Smooth muscle cell (in vitro differentiated cells): Measurements from ENCODE around the gene SPDEF. TPM values are rescaled to one million over a fixed set of nuclear protein-coding genes. Genes with fewer than 3 reads are reported as not detected.
A peak's percentile ranks its signal among the peaks of the same experiment; 100 is the strongest.

Source experiments
- DNase-seq: peaks from one replicate; lab custom pipeline; 2025; ENCODE audit not compliant: unreplicated experiment; lab: John Stamatoyannopoulos, UW
- H2AFZ ChIP-seq: fragments of 200-600 bp; sonication (generic); 2 replicates; pipeline ENCODE4 v1.6.0; 2016; ENCODE audit warnings: antibody characterized with exemption, low read depth, mild to moderate bottlenecking
- H3F3A ChIP-seq: fragments of 200-600 bp; sonication (generic); 2 replicates; pipeline ENCODE4 v1.6.0; 2017; ENCODE audit warnings: antibody characterized with exemption, low read depth
- H3K27ac ChIP-seq: fragments of 200-600 bp; sonication (generic); 2 replicates; pipeline ENCODE4 v1.5.1; 2016; ENCODE audit warnings: low read depth, mild to moderate bottlenecking
- H3K27me3 ChIP-seq: fragments of 200-600 bp; sonication (generic); 2 replicates; pipeline ENCODE4 v1.6.1; 2016; ENCODE audit warnings: low read depth, mild to moderate bottlenecking
- H3K36me3 ChIP-seq: fragments of 200-600 bp; sonication (generic); 2 replicates; pipeline ENCODE4 v1.5.1; 2016; ENCODE audit warnings: low read depth
- H3K4me1 ChIP-seq: fragments of 200-600 bp; sonication (generic); 2 replicates; pipeline ENCODE4 v1.5.1; 2016; ENCODE audit warnings: low read depth
- H3K4me2 ChIP-seq: fragments of 200-600 bp; sonication (generic); 2 replicates; pipeline ENCODE4 v1.6.0; 2016; ENCODE audit warnings: mild to moderate bottlenecking
- H3K4me3 ChIP-seq: fragments of 200-600 bp; sonication (generic); 2 replicates; pipeline ENCODE4 v1.5.1; 2016; ENCODE audit warnings: mild to moderate bottlenecking
- H3K79me2 ChIP-seq: fragments of 200-600 bp; sonication (generic); 2 replicates; pipeline ENCODE4 v1.6.0; 2016; ENCODE audit warnings: low read depth, mild to moderate bottlenecking
- H3K9ac ChIP-seq: fragments of 200-600 bp; sonication (generic); 2 replicates; pipeline ENCODE4 v1.6.0; 2016; ENCODE audit warnings: low read depth
- H3K9me3 ChIP-seq: fragments of 200-600 bp; sonication (generic); replicated peaks from 2 replicates; pipeline ENCODE4 v1.5.1; 2016; ENCODE audit warnings: low read depth
- H4K20me1 ChIP-seq: fragments of 200-600 bp; sonication (generic); 2 replicates; pipeline ENCODE4 v1.6.0; 2016; ENCODE audit warnings: low read depth
- WGBS: methylation state at CpG from one replicate; pipeline ENCODE4 v1.1.7; 2016; ENCODE audit warnings: low lambda C conversion rate; 5-methylcytosine and 5-hydroxymethylcytosine counted together
- polyA plus RNA-seq: library from polyadenylated mRNA; unstranded; fragments of >200 nt; fragmentation: Nextera tagmentation; extraction: Ambion mirVana; gene quantifications from 2 replicates; pipeline ENCODE4 v1.2.1, GENCODE V29; 2016
- total RNA-seq: library from RNA; depleted of rRNA; stranded (reverse); fragments of >200 nt; gene quantifications from 2 replicates; pipeline ENCODE4 v1.2.3, GENCODE V29; 2014
- TF ChIP-seq, protein P1 (sequence below): fragments of 200-600 bp; sonication (generic); IDR thresholded peaks from 2 replicates; pipeline ENCODE4 v1.5.1; 2017; ENCODE audit warnings: borderline replicate concordance, mild to moderate bottlenecking, antibody characterized with exemption; ENCODE audit not compliant: insufficient read depth, poor library complexity, severe bottlenecking

Gene SPDEF
- total and polyA plus RNA-seq, 2 experiments from 2014 or later, result 0.16 TPM; not detected in 1

DNA sequence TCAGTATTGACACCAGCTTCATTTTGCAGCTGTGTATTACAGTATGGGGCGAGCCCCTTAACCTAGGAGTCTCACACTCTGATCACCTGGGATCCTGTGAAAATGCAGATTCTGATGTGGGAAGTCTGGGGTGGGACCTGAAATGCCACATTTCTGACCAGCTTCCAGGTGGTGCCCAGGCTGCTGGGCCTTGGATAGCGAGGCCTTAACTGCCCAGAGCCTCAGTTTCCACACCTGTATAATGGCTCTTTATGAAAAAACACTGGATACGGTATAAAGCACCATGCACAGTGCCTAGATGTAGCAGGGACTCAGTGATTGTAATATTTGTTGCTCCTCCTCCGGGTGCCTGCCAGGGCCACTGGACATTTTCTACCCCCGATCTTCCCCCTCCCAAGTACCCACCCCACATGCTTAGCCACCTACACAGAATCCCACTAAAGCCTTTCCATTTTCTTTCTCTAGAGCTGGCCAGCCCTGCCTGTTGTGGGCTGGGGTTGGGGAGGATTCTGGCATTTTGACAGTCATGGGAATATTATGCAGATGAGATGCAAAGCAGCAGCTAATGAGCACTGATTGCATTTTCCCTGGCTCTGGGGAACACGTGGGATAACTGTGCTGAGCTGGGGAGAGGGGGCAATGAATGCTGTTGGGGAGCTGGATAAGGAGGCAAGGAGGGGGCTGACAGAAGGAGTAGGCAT is 44.8 kb downstream of the SPDEF start:
- Histone ChIP-seq H3K27ac (no peak overlapping the region), H3K4me2 (no peak overlapping the region), H4K20me1 (no peaks in the 10 kb centered on the region), H3F3A (no peaks in the 10 kb centered on the region), H3K4me3 (no peak overlapping the region), H3K9me3 (no peaks in the 10 kb centered on the region), H3K9ac (no peak overlapping the region), H3K36me3 (no peaks in the 10 kb centered on the region), H3K4me1 (peaks cover 6% of the 10 kb centered on the region), H3K79me2 (no peaks in the 10 kb centered on the region), H2AFZ (no peak overlapping the region), H3K27me3 (no peaks in the 10 kb centered on the region)
- WGBS, result 83% methylated on average over 6 of the region's 6 CpGs
- TF ChIP-seq, protein P1, sequence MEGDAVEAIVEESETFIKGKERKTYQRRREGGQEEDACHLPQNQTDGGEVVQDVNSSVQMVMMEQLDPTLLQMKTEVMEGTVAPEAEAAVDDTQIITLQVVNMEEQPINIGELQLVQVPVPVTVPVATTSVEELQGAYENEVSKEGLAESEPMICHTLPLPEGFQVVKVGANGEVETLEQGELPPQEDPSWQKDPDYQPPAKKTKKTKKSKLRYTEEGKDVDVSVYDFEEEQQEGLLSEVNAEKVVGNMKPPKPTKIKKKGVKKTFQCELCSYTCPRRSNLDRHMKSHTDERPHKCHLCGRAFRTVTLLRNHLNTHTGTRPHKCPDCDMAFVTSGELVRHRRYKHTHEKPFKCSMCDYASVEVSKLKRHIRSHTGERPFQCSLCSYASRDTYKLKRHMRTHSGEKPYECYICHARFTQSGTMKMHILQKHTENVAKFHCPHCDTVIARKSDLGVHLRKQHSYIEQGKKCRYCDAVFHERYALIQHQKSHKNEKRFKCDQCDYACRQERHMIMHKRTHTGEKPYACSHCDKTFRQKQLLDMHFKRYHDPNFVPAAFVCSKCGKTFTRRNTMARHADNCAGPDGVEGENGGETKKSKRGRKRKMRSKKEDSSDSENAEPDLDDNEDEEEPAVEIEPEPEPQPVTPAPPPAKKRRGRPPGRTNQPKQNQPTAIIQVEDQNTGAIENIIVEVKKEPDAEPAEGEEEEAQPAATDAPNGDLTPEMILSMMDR, result no peak
- no peak for DNase-seq

DNA sequence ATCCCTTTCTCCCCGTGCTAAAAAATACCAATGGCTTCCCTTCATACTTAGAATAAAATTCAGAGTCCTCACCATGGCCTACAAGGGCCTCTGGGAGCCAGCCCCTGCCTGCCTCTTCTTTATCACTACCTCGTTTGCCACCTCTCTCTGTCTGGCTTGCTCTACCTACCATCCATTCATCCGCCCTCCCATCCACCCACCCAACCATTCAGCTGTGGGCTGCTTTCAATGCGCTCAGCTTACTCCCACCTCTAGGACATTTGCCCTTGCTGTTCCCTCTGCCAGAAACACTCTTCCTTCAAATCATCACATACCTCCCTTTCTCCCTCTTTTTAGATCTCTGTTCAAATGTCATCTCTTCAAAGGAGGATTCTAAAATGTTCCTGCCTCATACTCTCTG is 45.8 kb downstream of the SPDEF start:
- 93% methylated on average over 4 of the region's 4 CpGs for WGBS
- H3K4me3 ChIP-seq, result no peak overlapping the region

DNA sequence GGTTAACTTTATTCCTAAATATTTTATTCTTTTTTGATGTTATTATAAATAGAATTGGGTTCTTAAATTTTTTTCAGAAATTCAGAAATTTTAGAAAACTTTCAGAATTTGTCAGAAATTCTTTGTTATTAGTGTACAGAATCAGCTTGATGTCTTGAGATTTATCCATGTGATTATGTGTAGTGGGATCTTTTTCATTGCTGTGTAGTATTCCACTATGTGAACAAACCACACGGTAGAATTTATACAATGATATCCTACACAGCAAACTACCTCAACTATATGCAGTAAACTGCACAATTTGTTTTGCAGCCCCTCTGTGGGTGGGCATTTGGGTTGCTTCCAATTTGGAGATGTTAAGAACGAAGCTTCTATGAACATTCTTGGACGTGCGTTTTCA is 46.3 kb downstream of the SPDEF start:
- Histone ChIP-seq H3K79me2 (no peaks in the 10 kb centered on the region), H3K4me1 (peaks cover under 1% of the 10 kb centered on the region), H3K36me3 (no peaks in the 10 kb centered on the region), H2AFZ (no peak overlapping the region), H3K27me3 (no peaks in the 10 kb centered on the region), H4K20me1 (no peaks in the 10 kb centered on the region), H3K9ac (no peak overlapping the region), H3K4me2 (no peak overlapping the region), H3K9me3 (no peaks in the 10 kb centered on the region), H3K27ac (no peak overlapping the region), H3K4me3 (no peak overlapping the region), H3F3A (no peaks in the 10 kb centered on the region)
- TF ChIP-seq, protein P1, result no peak
- 97% methylated on average over 4 of the region's 4 CpGs for WGBS
- no peak for DNase-seq

More for the DNA sequence above, 45.8 kb downstream of the SPDEF start:
- H2AFZ ChIP-seq, result no peak overlapping the region
- no peaks in the 10 kb centered on the region for H3F3A ChIP-seq
- H3K9me3 ChIP-seq, result no peaks in the 10 kb centered on the region
- no peak overlapping the region for H3K4me2 ChIP-seq
- TF ChIP-seq, protein P1, result no peak
- H3K4me1 ChIP-seq, result peaks cover 5% of the 10 kb centered on the region
- no peaks in the 10 kb centered on the region for H3K79me2 ChIP-seq
- H3K27ac ChIP-seq, result no peak overlapping the region
- H3K36me3 ChIP-seq, result no peaks in the 10 kb centered on the region
- no peaks in the 10 kb centered on the region for H3K27me3 ChIP-seq
- no peaks in the 10 kb centered on the region for H4K20me1 ChIP-seq
- DNase-seq, result no peak
- no peak overlapping the region for H3K9ac ChIP-seq

DNA sequence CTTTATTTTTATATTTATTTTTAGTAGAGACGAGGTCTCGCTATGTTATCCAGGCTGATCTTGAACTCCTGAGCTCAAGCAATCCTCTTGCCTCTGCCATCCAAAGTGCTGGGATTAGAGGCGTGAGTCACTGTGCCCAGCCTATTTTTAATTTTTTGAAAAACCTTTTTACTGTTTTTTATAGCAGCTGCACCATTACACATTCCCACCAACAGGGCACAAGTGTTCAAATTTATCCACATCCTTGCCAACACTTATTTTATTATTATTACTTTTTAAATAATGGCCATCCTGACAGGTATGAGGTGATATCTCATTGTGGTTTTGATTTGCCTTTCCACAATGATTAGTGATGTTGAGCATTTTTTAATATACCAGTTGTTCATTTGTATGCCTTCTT is 47.7 kb downstream of the SPDEF start:
- H3K4me3 ChIP-seq, result no peak overlapping the region
- H3K36me3 ChIP-seq, result no peaks in the 10 kb centered on the region
- H3K9me3 ChIP-seq, result no peaks in the 10 kb centered on the region
- no peaks in the 10 kb centered on the region for H3F3A ChIP-seq
- H3K9ac ChIP-seq, result no peak overlapping the region
- 88% methylated on average over 3 of the region's 3 CpGs for WGBS
- no peak overlapping the region for H3K27ac ChIP-seq
- no peak for DNase-seq
- H3K79me2 ChIP-seq, result no peaks in the 10 kb centered on the region
- H3K4me2 ChIP-seq, result no peak overlapping the region
- TF ChIP-seq, protein P1, result peak; percentile 29
- H3K27me3 ChIP-seq, result no peaks in the 10 kb centered on the region
- no peaks in the 10 kb centered on the region for H3K4me1 ChIP-seq
- H4K20me1 ChIP-seq, result no peaks in the 10 kb centered on the region
- no peak overlapping the region for H2AFZ ChIP-seq
